Kidney (tissue), 14 donors: ENCODE measurements around the gene CNNM4. TPM values are rescaled to one million over a fixed set of nuclear protein-coding genes. Genes with fewer than 3 reads are reported as not detected.
A peak's percentile ranks its signal among the peaks of the same experiment; 100 is the strongest.

Source experiments
- DNase-seq, 5 donors: peaks; one replicate each; pipeline ENCODE4 v3.0.0-alpha.2; 2013 to 2020
- FAIRE-seq: peaks from 2 replicates; lab custom pipeline; 2012; peaks lifted over from hg19 to GRCh38; lab: Jason Lieb, UNC
- H3K27ac ChIP-seq, 2 donors: one replicate each; pipeline ENCODE4 v1.7.0; 2013; ENCODE audit warnings: low read depth in 2 of 2, low read length in 2 of 2, inconsistent platforms in 1 of 2
- H3K27me3 ChIP-seq: one replicate; pipeline ENCODE4 v1.7.1; 2013; ENCODE audit warnings: low read length, inconsistent platforms; ENCODE audit not compliant: control insufficient read depth, insufficient read depth
- H3K36me3 ChIP-seq, 3 donors: one replicate each; pipeline versions ENCODE4 v1.7.0 to v1.7.1; 2013; ENCODE audit warnings: low read length in 3 of 3, control low read depth in 1 of 3, inconsistent platforms in 1 of 3; ENCODE audit not compliant: insufficient read depth in 3 of 3, control insufficient read depth in 2 of 3
- H3K4me1 ChIP-seq, 3 donors: one replicate each; pipeline versions ENCODE4 v1.7.0 to v1.7.1; 2013; ENCODE audit warnings: low read length in 3 of 3, inconsistent platforms in 1 of 3, low read depth in 1 of 3; ENCODE audit not compliant: control insufficient read depth in 2 of 3, insufficient read depth in 2 of 3
- H3K4me3 ChIP-seq, 3 donors: one replicate each; pipeline versions ENCODE4 v1.7.0 to v1.8.1; 2013; ENCODE audit warnings: low read length in 3 of 3, control low read depth in 1 of 3, inconsistent platforms in 1 of 3
- H3K9ac ChIP-seq, 3 donors: one replicate each; pipeline versions ENCODE4 v1.7.0 to v1.7.1; 2013; ENCODE audit warnings: low read length in 3 of 3, control low read depth in 1 of 3, inconsistent platforms in 1 of 3
- H3K9me3 ChIP-seq, 3 donors: one replicate each; pipeline versions ENCODE4 v1.7.0 to v1.7.1; 2013; ENCODE audit warnings: low read length in 3 of 3, control low read depth in 1 of 3, inconsistent platforms in 1 of 3; ENCODE audit not compliant: control insufficient read depth in 2 of 3, insufficient read depth in 1 of 3
- CTCF ChIP-seq: IDR thresholded peaks from 3 replicates; pipeline ENCODE4 v1.5.1; 2012; ENCODE audit warnings: mild to moderate bottlenecking, moderate library complexity, borderline replicate concordance; ENCODE audit not compliant: insufficient read depth; ENCODE audit errors: extremely low read depth
- intact Hi-C: fragments of 100-400 bp; cut with DNase I; formaldehyde crosslinking; loops from one replicate; pipeline ENCODE4 v1.11.1; 2022
- polyA plus RNA-seq: library from polyadenylated mRNA; stranded (reverse); fragments of 350-450 nt; fragmentation: Illumina TruSeq; extraction: RNeasy Lipid Tissue Mini Kit (QIAGEN cat#74804); gene quantifications from one replicate; pipeline ENCODE4 v1.2.3, GENCODE V29; 2014; ENCODE audit warnings: low read depth, low replicate concordance; ENCODE audit not compliant: insufficient read depth
- total RNA-seq: library from RNA; stranded (reverse); fragmentation: NEBNext Ultra II Directional; extraction: Animal tissue kit (Norgen Biotek cat#: 25700); gene quantifications from one replicate; pipeline ENCODE4 v1.2.1, GENCODE V29; 2021
- donor health status: control.
- donor health status: control.
- donor health status: control.
- donor health status: control.
- donor health status: control.
- donor health status: DM: yes; HTN: yes; CAD: no.
- donor health status: Normal renal cell carcinoma (clear cell type).

The CNNM4 gene
- total and polyA plus RNA-seq, 2 donors from 2014 or later = 3.7 to 14.5 TPM

GRCh38 chr2:96857667-96858372 is 97.1 kb downstream of the CNNM4 start, which contains the start of gene ANKRD39:
ANKRD39 (minus strand) TSS chr2:96858016; CDS start chr2:96857987, 29 bp downstream.
- Histone ChIP-seq H3K4me3 (peak within 1 kb of the TSS; percentile 51 to 81 (median 62)), H3K27ac (peak within 1 kb of the TSS in 1 of 2 donors; percentile 51), H3K9me3 (no peaks in the 10 kb centered on the region), H3K9ac (peak within 1 kb of the TSS; percentile 4 to 62 (median 32)), H3K36me3 (peaks cover 4 to 15% (median 10%) of the 10 kb centered on the region in 3 donors), H3K4me1 (peaks cover 0 to 18% (median 7%) of the 10 kb centered on the region in 3 donors), H3K27me3 (no peaks in the 10 kb centered on the region)
- TF ChIP-seq CTCF = peak; percentile 74
- intact Hi-C loops = no loop called here
- FAIRE-seq (no peak), DNase-seq (peak; percentile 98 to 99 (median 99))

- FAIRE-seq (no peak), DNase-seq (peak in 3 of 5 donors; percentile 51 to 89 (median 79))
- peak overlapping the region in 1 of 3 donors; percentile 49 for H3K4me3 ChIP-seq
- H3K27me3 ChIP-seq = no peaks in the 10 kb centered on the region
- no peak overlapping the region for H3K9ac ChIP-seq
- TF ChIP-seq CTCF = no peak
- peaks cover 4 to 16% (median 10%) of the 10 kb centered on the region in 3 donors for H3K36me3 ChIP-seq
- intact Hi-C loops = no loop called here
- H3K27ac ChIP-seq = peak overlapping the region; percentile 23 to 51
- peaks cover 0 to 18% (median 7%) of the 10 kb centered on the region in 3 donors for H3K4me1 ChIP-seq
- no peaks in the 10 kb centered on the region for H3K9me3 ChIP-seq
Observed at GRCh38 chr2:96859099-96859649, 98.5 kb downstream of the CNNM4 start.

GRCh38 chr2:96859681-96860064 is 99.0 kb downstream of the CNNM4 start:
- intact Hi-C loops = loop anchor here (5.0 kb wide), 1 partner anchor 98 kb away; no protein-coding TSS in a partner anchor
- H3K9me3 ChIP-seq = no peaks in the 10 kb centered on the region
- H3K36me3 ChIP-seq = peaks cover 4 to 15% (median 15%) of the 10 kb centered on the region in 3 donors
- no peak for TF ChIP-seq CTCF
- H3K9ac ChIP-seq = no peak overlapping the region
- FAIRE-seq (no peak), DNase-seq (peak in 1 of 5 donors; percentile 50)
- H3K4me1 ChIP-seq = peaks cover 0 to 18% (median 7%) of the 10 kb centered on the region in 3 donors
- no peak overlapping the region for H3K4me3 ChIP-seq
- no peaks in the 10 kb centered on the region for H3K27me3 ChIP-seq
- H3K27ac ChIP-seq = peak overlapping the region in 1 of 2 donors; percentile 23
